Measurements from ENCODE around the gene ARMC9.
"Not testable (repeated sequence)": the region's sequence is repeated elsewhere in the genome, so short reads cannot be mapped to it uniquely, and the experiment has no call there.

The ARMC9 gene

GRCh38 chr2:231348173-231348572, 149.7 kb downstream of the ARMC9 start:
- no peak for DNase-seq

GRCh38 chr2:231348704-231349373, 150.4 kb downstream of the ARMC9 start:
- no peak for DNase-seq

- not testable (repeated sequence) for DNase-seq
These were observed 150.9 kb downstream of the ARMC9 start for GRCh38 chr2:231349374-231349735.

- no peak for DNase-seq
These were observed 153.2 kb downstream of the ARMC9 start for GRCh38 chr2:231351648-231352047.

GRCh38 chr2:231353469-231353868, 155.0 kb downstream of the ARMC9 start:
- no peak for DNase-seq

GRCh38 chr2:231355508-231356465, 157.4 kb downstream of the ARMC9 start:
- no peak for DNase-seq

GRCh38 chr2:231356466-231356844, 158.0 kb downstream of the ARMC9 start:
- DNase-seq, result no peak

GRCh38 chr2:231357048-231357447, 158.6 kb downstream of the ARMC9 start:
- DNase-seq, result no peak

- DNase-seq, result no peak
These were observed 159.5 kb downstream of the ARMC9 start for GRCh38 chr2:231357931-231358330.

- DNase-seq, result no peak
These were observed 161.0 kb downstream of the ARMC9 start for GRCh38 chr2:231359441-231359840.

- DNase-seq, result no peak
These were observed 161.5 kb downstream of the ARMC9 start for GRCh38 chr2:231359948-231360347.

GRCh38 chr2:231360401-231360800, 162.0 kb downstream of the ARMC9 start:
- no peak for DNase-seq

GRCh38 chr2:231360881-231361371, 162.5 kb downstream of the ARMC9 start:
- DNase-seq, result no peak

GRCh38 chr2:231361701-231362554, 163.5 kb downstream of the ARMC9 start:
- DNase-seq, result no peak

GRCh38 chr2:231362555-231363184, 164.2 kb downstream of the ARMC9 start:
- no peak for DNase-seq

- DNase-seq, result no peak
These were observed 165.6 kb downstream of the ARMC9 start for GRCh38 chr2:231364061-231364460.

GRCh38 chr2:231364961-231365810, 166.8 kb downstream of the ARMC9 start:
- peak; percentile 76 for DNase-seq

- DNase-seq, result no peak
These were observed 168.7 kb downstream of the ARMC9 start for GRCh38 chr2:231367178-231367577.

- no peak for DNase-seq
These were observed 171.4 kb downstream of the ARMC9 start for GRCh38 chr2:231369580-231370428.

GRCh38 chr2:231370429-231370748, 172.0 kb downstream of the ARMC9 start:
- DNase-seq, result no peak

Measured in NCI-H510A (cell line).